Retinal pigment epithelial cell (primary cell): Measurements from ENCODE around the gene PPM1D.

ENCODE experiments used
- DNase-seq: peaks from one replicate; pipeline ENCODE4 v3.0.0-alpha.2; 2010; ENCODE audit warnings: low read depth
- H3K4me3 ChIP-seq: 2 replicates; pipeline ENCODE4 v1.5.1; 2011; ENCODE audit warnings: mild to moderate bottlenecking, low read length, control low read depth, moderate library complexity
- TF ChIP-seq, protein P1 (sequence below): conservative IDR thresholded peaks from 2 replicates; pipeline ENCODE4 v1.5.1; 2011; ENCODE audit warnings: low read depth, low read length, control low read depth, inconsistent platforms

PPM1D gene

DNA sequence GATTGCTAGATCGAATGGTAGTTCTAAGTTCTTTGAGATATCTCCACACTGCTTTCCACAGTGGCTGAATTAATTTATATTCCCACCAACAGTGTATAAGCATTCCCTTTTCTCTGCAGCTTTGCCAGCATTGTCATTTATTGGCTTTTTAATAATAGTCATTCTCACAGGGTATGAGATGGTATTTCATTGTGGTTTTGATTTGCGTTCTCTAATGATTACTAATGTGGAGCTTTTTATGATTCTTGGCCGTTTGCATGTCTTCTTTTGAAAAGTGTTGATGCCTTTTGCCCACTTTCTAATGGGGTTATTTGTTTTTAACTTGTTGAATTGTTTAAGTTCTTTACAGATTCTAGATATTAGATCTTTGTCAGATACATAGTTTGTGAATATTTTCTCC lies 41.1 kb downstream of the PPM1D start:
- TF ChIP-seq, protein P1, sequence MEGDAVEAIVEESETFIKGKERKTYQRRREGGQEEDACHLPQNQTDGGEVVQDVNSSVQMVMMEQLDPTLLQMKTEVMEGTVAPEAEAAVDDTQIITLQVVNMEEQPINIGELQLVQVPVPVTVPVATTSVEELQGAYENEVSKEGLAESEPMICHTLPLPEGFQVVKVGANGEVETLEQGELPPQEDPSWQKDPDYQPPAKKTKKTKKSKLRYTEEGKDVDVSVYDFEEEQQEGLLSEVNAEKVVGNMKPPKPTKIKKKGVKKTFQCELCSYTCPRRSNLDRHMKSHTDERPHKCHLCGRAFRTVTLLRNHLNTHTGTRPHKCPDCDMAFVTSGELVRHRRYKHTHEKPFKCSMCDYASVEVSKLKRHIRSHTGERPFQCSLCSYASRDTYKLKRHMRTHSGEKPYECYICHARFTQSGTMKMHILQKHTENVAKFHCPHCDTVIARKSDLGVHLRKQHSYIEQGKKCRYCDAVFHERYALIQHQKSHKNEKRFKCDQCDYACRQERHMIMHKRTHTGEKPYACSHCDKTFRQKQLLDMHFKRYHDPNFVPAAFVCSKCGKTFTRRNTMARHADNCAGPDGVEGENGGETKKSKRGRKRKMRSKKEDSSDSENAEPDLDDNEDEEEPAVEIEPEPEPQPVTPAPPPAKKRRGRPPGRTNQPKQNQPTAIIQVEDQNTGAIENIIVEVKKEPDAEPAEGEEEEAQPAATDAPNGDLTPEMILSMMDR = no peak
- no peak for DNase-seq
- no peak overlapping the region for H3K4me3 ChIP-seq

DNA sequence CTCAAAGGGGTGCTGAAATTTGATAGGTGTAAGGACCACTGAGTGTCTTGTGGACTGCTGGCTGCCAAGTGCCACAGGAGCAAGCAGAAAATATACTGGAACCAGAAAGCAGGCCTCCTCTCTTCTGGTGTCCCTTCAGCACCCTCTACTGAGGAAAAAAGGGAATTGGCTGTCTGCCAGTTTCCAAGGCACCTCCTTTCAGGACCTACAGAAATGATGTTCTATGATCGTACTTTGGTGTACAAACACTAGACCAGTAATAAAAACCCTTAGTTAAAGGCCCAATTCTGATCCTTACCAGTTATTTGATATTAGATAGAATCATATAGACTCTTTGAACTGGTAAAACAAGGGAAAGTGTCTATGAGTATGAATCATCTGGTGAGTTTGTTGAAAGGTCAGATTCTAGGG lies 41.8 kb downstream of the PPM1D start:
- DNase-seq = peak; percentile 64
- TF ChIP-seq, protein P1 = peak; percentile 63
- no peak overlapping the region for H3K4me3 ChIP-seq

DNA sequence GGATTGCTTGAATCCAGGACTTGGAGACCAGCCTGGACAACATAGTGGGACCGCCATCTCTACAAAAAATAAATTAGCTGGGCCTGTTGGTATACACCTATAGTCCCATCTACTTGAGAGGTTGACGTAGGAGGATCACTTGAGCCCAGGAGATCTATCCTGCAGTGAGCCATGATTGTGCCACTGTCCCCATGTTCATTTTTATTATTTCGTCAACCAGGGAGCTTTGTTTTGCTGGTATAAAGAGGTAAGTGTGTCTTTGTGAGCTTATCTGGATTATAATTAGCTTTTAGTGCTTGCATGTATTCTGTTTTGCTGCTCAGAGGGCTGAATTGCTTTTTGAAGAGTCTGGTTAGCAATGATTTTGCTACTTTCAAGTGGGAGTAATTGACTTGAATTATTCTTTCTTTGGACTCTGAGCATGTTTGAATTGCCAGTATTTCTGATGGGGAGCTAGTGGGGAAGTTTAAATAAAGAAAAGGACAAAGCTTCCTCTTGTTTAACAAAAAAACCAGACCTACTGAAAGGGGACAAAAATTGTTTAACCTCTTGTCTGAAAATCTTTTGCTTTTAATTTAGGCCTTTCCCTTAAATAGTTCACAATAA lies 46.0 kb downstream of the PPM1D start:
- H3K4me3 ChIP-seq = no peak overlapping the region
- DNase-seq = no peak
- TF ChIP-seq, protein P1 = no peak

DNA sequence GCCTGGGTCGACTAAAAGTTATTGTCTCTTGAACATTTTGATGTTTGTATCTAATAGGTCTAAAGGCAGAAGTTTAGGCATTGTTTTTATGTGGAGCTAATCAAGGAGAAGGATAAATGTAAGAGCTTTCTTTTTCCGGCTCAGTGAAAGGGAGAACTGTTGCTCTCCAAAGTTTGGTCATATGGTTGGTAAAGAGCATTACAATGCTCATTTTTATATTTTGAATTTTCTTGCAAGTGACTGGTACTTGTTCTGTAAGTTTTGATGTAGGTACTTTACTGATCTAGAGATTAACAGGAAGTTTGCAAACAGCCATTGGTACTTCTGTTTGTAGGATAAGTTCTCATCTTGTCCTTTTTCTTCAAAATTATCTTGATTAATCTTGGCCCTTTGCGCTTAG lies 46.7 kb downstream of the PPM1D start:
- no peak overlapping the region for H3K4me3 ChIP-seq
- no peak for DNase-seq
- TF ChIP-seq, protein P1 = no peak

DNA sequence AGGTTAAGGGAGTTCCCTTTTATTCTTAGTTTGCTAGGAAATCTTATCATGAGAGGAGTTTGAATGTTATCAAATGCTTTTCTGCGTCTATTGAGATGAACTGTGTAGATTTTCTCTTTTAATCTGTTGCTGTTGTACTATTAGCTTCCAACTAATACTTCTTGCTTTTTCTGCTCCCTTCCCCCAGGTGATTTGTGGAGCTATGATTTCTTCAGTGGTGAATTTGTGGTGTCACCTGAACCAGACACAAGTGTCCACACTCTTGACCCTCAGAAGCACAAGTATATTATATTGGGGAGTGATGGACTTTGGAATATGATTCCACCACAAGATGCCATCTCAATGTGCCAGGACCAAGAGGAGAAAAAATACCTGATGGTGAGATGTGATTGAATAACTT lies 47.7 kb downstream of the PPM1D start:
- TF ChIP-seq, protein P1 = no peak
- DNase-seq = no peak
- H3K4me3 ChIP-seq = no peak overlapping the region

DNA sequence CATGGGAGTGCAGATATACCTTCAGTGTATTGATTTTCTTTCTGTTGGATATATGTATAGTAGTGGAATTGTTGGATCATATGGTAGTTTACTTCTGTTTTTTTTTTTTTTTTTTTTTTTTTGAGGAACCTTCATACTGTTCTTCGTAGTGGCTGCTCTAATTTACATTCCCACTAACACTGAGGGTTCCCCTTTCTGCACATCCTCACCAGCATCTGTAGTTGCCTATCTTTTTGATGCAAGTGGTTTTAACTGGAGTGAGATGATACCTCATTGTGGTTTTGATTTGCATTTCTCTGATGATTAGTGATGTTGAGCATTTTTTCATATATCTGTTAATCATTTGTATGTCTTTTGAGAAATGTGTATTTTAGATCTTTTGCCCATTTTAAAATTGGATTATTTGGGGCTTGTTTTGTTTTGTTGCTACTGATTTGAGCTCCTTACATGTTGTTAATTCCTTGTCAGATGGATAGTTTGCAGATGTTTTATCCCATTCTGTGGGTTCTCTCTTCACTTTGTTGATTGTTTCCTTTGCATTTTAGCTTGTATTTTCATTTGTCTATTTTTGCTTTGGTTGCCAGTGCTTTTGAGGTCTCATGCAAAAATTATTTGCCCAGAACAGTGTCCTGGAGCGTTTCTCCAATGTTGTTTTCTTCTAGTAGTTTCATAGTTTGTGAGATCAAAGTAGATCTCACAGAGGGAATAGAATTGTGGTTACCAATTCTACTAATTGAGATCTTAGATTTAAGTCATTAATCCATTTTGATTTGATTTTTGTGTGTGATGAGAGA lies 52.7 kb downstream of the PPM1D start:
- TF ChIP-seq, protein P1 = no peak
- no peak overlapping the region for H3K4me3 ChIP-seq
- no peak for DNase-seq

DNA sequence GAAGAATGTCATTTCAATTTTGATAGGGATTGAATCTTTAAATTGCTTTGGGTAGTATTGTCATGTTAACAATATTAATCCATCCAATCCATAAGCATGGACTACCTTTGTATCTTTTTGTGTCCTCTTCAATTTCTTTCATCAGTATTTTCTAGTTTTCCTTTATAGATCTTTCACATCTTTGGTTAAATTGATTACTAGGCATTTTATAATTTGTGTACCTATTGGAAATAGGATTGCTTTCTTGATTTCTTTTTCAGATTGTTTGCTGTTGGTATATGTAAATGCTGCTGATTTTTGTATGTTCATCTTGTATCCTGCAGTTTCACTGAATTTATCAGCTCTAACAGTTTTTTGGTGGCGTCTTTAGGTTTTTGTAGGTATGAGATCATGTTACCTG lies 53.6 kb downstream of the PPM1D start:
- DNase-seq = no peak
- H3K4me3 ChIP-seq = no peak overlapping the region
- TF ChIP-seq, protein P1 = no peak
